ENCODE results near the gene HES2. TPM values are rescaled to one million over a fixed set of nuclear protein-coding genes. Genes with fewer than 3 reads are reported as not detected.

The HES2 gene
- polyA plus RNA-seq, 1 donor from 2014 or later = not detected

- no peaks in the 10 kb centered on the region for H4K20me1 ChIP-seq (ENCODE audit: insufficient read depth)
- H3K9ac ChIP-seq (ENCODE audit: low read length) = no peak overlapping the region
- no peak overlapping the region for H3K4me3 ChIP-seq (ENCODE audit: low read length)
- H3F3A ChIP-seq (ENCODE audit: insufficient read depth, low read length, poor library complexity, severe bottlenecking) = no peaks in the 10 kb centered on the region
- no peak overlapping the region for H3K4me2 ChIP-seq (ENCODE audit: low read length)
- H3K9me3 ChIP-seq (ENCODE audit: low read length) = no peaks in the 10 kb centered on the region
- no peaks in the 10 kb centered on the region for H3K27me3 ChIP-seq (ENCODE audit: insufficient read depth, low read depth, low read length)
- no peaks in the 10 kb centered on the region for H3K79me2 ChIP-seq (replicated peaks; ENCODE audit: insufficient read depth, low read length)
- H3K27ac ChIP-seq (ENCODE audit: low read length) = no peak overlapping the region
- no peaks in the 10 kb centered on the region for H3K36me3 ChIP-seq (ENCODE audit: insufficient read depth, low read length)
- no peak overlapping the region for H2AFZ ChIP-seq (ENCODE audit: low read depth, low read length)
- H3K9me2 ChIP-seq (ENCODE audit: insufficient read depth, low read length) = no peaks in the 10 kb centered on the region
- no peak for TF ChIP-seq EP300 (conservative IDR thresholded peaks at IDR 0.05; ENCODE audit: poor library complexity, severe bottlenecking)
- TF ChIP-seq POLR2AphosphoS5 (IDR thresholded peaks at IDR 0.05) = no peak
- no peak for TF ChIP-seq MXI1 (conservative IDR thresholded peaks at IDR 0.05; ENCODE audit: poor library complexity, severe bottlenecking)
- TF ChIP-seq, protein P1, sequence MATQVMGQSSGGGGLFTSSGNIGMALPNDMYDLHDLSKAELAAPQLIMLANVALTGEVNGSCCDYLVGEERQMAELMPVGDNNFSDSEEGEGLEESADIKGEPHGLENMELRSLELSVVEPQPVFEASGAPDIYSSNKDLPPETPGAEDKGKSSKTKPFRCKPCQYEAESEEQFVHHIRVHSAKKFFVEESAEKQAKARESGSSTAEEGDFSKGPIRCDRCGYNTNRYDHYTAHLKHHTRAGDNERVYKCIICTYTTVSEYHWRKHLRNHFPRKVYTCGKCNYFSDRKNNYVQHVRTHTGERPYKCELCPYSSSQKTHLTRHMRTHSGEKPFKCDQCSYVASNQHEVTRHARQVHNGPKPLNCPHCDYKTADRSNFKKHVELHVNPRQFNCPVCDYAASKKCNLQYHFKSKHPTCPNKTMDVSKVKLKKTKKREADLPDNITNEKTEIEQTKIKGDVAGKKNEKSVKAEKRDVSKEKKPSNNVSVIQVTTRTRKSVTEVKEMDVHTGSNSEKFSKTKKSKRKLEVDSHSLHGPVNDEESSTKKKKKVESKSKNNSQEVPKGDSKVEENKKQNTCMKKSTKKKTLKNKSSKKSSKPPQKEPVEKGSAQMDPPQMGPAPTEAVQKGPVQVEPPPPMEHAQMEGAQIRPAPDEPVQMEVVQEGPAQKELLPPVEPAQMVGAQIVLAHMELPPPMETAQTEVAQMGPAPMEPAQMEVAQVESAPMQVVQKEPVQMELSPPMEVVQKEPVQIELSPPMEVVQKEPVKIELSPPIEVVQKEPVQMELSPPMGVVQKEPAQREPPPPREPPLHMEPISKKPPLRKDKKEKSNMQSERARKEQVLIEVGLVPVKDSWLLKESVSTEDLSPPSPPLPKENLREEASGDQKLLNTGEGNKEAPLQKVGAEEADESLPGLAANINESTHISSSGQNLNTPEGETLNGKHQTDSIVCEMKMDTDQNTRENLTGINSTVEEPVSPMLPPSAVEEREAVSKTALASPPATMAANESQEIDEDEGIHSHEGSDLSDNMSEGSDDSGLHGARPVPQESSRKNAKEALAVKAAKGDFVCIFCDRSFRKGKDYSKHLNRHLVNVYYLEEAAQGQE (IDR thresholded peaks at IDR 0.05; ENCODE audit: borderline replicate concordance) = no peak
- no peak for TF ChIP-seq SMC3 (conservative IDR thresholded peaks at IDR 0.05; ENCODE audit: poor library complexity)
- TF ChIP-seq EZH2 (IDR thresholded peaks at IDR 0.05; ENCODE audit: borderline replicate concordance, insufficient read depth, low read length, poor library complexity, severe bottlenecking) = no peak
- TF ChIP-seq, protein P2, sequence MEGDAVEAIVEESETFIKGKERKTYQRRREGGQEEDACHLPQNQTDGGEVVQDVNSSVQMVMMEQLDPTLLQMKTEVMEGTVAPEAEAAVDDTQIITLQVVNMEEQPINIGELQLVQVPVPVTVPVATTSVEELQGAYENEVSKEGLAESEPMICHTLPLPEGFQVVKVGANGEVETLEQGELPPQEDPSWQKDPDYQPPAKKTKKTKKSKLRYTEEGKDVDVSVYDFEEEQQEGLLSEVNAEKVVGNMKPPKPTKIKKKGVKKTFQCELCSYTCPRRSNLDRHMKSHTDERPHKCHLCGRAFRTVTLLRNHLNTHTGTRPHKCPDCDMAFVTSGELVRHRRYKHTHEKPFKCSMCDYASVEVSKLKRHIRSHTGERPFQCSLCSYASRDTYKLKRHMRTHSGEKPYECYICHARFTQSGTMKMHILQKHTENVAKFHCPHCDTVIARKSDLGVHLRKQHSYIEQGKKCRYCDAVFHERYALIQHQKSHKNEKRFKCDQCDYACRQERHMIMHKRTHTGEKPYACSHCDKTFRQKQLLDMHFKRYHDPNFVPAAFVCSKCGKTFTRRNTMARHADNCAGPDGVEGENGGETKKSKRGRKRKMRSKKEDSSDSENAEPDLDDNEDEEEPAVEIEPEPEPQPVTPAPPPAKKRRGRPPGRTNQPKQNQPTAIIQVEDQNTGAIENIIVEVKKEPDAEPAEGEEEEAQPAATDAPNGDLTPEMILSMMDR (IDR thresholded peaks at IDR 0.05; ENCODE audit: poor library complexity, severe bottlenecking) = no peak
- TF ChIP-seq RAD21 (conservative IDR thresholded peaks at IDR 0.05) = no peak
- TF ChIP-seq TAF1 (IDR thresholded peaks at IDR 0.05; ENCODE audit: low read depth) = no peak
Measured at GRCh38 chr1:6467744-6468688, 48.3 kb upstream of the HES2 start.

- H3K36me3 ChIP-seq (ENCODE audit: insufficient read depth, low read length) = no peaks in the 10 kb centered on the region
- H3K79me2 ChIP-seq (replicated peaks; ENCODE audit: insufficient read depth, low read length) = no peaks in the 10 kb centered on the region
- no peaks in the 10 kb centered on the region for H4K20me1 ChIP-seq (ENCODE audit: insufficient read depth)
- no peak overlapping the region for H3K27ac ChIP-seq (ENCODE audit: low read length)
- H3K9me3 ChIP-seq (ENCODE audit: low read length) = no peaks in the 10 kb centered on the region
- no peaks in the 10 kb centered on the region for H3F3A ChIP-seq (ENCODE audit: insufficient read depth, low read length, poor library complexity, severe bottlenecking)
- H3K9ac ChIP-seq (ENCODE audit: low read length) = no peak overlapping the region
- no peak overlapping the region for H3K4me3 ChIP-seq (ENCODE audit: low read length)
- no peak overlapping the region for H3K4me2 ChIP-seq (ENCODE audit: low read length)
- no peaks in the 10 kb centered on the region for H3K9me2 ChIP-seq (ENCODE audit: insufficient read depth, low read length)
- TF ChIP-seq POLR2AphosphoS5 (IDR thresholded peaks at IDR 0.05) (no peak), RAD21 (conservative IDR thresholded peaks at IDR 0.05) (no peak), SMC3 (conservative IDR thresholded peaks at IDR 0.05; ENCODE audit: poor library complexity) (no peak), EP300 (conservative IDR thresholded peaks at IDR 0.05; ENCODE audit: poor library complexity, severe bottlenecking) (no peak), TAF1 (IDR thresholded peaks at IDR 0.05; ENCODE audit: low read depth) (no peak), EZH2 (IDR thresholded peaks at IDR 0.05; ENCODE audit: borderline replicate concordance, insufficient read depth, low read length, poor library complexity, severe bottlenecking) (no peak), MXI1 (conservative IDR thresholded peaks at IDR 0.05; ENCODE audit: poor library complexity, severe bottlenecking) (no peak)
- TF ChIP-seq, protein P2 (IDR thresholded peaks at IDR 0.05; ENCODE audit: poor library complexity, severe bottlenecking) = no peak
- TF ChIP-seq, protein P1 (IDR thresholded peaks at IDR 0.05; ENCODE audit: borderline replicate concordance) = no peak
- no peaks in the 10 kb centered on the region for H3K27me3 ChIP-seq (ENCODE audit: insufficient read depth, low read depth, low read length)
- no peak overlapping the region for H2AFZ ChIP-seq (ENCODE audit: low read depth, low read length)
Measured at GRCh38 chr1:6467224-6467623, 47.5 kb upstream of the HES2 start.
